Omental fat pad (tissue), 4 donors: ENCODE measurements around the gene SLC6A20. TPM values are rescaled to one million over a fixed set of nuclear protein-coding genes. Genes with fewer than 3 reads are reported as not detected.

ENCODE experiments used
- ATAC-seq: fragments of 150-250 bp; one replicate; pipeline ENCODE4 v1.9.1; 2016; ENCODE audit warnings: mild to moderate bottlenecking, moderate library complexity; ENCODE audit not compliant: low FRiP score
- DNase-seq: peaks from one replicate; pipeline ENCODE4 v3.0.0-alpha.2; 2019; ENCODE audit warnings: low spot score
- total RNA-seq, 4 donors: library from RNA; depleted of rRNA; stranded (reverse); fragments of >200 nt; gene quantifications; one replicate each; pipeline ENCODE4 v1.1.0, GENCODE V29; 2016
- TF ChIP-seq, protein P1 (sequence below), 3 donors: fragments of 450-650 bp; IDR thresholded peaks; one replicate each; pipeline ENCODE4 v1.5.1; 2016 to 2017; ENCODE audit warnings: antibody characterized with exemption in 3 of 3, mild to moderate bottlenecking in 3 of 3, moderate library complexity in 2 of 3

Gene SLC6A20
- total RNA-seq, 4 donors from 2014 or later, result 0.09 to 0.72 (median 0.38) TPM; not detected in 1

DNA sequence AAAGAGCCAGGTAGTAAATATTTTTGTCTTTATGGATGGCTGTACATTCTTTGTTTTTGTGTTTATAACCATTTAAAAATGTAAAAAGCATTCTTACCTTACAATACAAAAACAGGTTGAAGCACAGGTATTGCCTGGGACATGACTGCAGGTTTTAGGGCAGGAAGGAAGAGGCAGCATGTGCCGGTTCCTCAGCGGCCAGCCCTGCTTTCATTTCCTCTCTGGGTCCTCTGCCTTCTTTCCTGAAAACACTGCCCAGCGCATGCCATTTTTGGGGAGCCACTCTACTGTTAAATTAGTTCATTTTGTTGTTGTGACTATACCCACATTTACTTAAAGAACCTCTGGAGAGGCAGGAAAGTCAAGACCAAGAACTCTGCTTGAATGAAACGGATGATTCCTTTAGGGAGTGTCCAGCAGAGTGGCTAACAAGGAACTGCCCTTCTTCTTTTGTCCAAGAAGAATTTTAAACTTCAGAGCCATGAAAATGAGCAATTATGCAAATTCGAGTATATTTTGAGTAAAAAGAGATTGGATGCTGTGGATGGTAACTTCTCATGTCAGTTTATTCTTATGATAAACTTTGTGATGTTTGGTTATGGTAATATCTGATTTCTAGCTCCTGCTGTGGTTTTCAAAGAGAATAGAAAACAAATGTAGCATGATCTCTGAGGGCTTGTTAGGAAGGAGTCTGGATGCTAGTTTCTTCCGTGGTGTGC is 54.4 kb downstream of the SLC6A20 start:
- TF ChIP-seq, protein P1, sequence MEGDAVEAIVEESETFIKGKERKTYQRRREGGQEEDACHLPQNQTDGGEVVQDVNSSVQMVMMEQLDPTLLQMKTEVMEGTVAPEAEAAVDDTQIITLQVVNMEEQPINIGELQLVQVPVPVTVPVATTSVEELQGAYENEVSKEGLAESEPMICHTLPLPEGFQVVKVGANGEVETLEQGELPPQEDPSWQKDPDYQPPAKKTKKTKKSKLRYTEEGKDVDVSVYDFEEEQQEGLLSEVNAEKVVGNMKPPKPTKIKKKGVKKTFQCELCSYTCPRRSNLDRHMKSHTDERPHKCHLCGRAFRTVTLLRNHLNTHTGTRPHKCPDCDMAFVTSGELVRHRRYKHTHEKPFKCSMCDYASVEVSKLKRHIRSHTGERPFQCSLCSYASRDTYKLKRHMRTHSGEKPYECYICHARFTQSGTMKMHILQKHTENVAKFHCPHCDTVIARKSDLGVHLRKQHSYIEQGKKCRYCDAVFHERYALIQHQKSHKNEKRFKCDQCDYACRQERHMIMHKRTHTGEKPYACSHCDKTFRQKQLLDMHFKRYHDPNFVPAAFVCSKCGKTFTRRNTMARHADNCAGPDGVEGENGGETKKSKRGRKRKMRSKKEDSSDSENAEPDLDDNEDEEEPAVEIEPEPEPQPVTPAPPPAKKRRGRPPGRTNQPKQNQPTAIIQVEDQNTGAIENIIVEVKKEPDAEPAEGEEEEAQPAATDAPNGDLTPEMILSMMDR (IDR thresholded peaks at IDR 0.05), result no peak
- DNase-seq, result no peak
- no peak for ATAC-seq

DNA sequence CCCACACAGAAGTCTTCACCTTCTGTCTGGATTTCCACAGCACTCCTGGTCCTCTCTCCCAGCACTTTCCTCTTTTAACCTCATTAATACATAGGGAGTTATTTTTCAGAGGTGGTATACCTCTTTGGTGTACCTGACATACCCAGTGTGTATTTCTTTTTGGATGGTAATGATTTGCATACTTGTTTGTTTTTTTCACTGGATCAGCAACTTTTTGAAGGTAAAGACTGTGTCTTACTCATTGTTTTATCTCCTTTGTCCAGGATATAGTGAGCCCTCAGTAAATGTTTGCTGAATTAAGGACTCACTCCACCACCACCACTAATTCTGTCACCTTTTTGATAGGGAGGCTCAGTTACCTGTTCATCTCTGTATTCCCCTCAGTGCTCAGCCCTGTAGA is 55.1 kb downstream of the SLC6A20 start:
- TF ChIP-seq, protein P1 (IDR thresholded peaks at IDR 0.05), result no peak
- ATAC-seq (no peak), DNase-seq (no peak)

DNA sequence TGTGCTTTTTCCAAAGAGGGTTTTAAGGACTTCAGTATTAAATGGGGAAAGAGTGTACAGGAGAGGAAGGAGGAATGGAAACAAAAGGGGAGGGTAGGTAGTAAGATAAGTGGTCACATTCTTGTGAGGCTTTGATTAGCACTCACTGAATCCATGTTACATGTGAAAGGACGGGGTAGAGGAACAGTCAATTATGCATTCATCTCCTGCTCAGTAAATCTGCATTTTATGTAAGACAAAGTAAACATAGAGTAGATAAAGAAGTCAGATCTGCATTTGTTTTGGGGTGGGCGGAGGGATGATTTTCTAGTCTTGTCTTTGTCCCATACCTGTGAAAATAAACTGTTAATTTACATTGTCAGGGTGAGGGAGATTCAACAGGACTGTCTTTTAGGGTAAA is 56.3 kb downstream of the SLC6A20 start:
- TF ChIP-seq, protein P1 (IDR thresholded peaks at IDR 0.05), result no peak
- DNase-seq (no peak), ATAC-seq (no peak)

DNA sequence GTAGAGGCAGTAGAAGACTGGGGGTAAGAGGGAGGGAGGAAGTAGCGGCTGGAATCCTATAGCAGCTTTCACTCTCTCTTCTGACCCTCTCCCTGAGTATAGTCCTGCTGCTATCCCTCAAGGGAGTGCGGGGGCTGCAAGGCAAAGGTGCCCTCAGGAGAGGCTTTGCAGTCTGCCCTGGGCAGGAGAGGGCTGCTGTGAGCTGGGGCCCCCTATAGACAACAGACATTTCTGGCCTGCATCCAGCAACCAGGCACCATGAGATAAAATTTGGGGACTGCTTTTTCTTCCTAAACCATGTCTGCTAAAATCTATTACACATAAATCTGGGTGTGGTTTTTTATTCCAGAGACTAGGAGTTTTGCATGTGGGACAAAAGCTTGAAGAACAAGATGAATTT is 59.1 kb downstream of the SLC6A20 start:
- no peak for DNase-seq
- no peak for ATAC-seq
- TF ChIP-seq, protein P1 (IDR thresholded peaks at IDR 0.05), result no peak

DNA sequence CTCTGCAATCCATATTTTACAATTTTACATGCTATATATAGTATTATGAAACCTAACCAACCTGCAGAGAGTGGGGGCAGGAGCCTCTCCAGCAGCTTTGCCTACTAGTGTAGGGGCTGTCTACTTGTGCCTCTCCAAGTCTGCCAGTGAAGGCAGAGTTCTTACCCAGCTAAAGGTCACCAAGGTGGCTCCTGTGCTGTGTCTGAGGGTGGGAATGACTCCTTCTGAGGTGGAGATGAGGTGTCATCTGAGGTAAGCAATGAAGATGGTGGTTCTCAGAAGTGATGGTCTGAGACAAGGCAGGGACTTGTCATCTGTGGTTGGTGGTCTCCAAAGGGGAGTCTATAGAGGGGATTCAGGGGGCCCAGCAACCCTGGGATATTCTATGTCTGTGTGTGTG is 59.6 kb downstream of the SLC6A20 start:
- TF ChIP-seq, protein P1 (IDR thresholded peaks at IDR 0.05), result no peak
- ATAC-seq, result no peak
- DNase-seq, result no peak

DNA sequence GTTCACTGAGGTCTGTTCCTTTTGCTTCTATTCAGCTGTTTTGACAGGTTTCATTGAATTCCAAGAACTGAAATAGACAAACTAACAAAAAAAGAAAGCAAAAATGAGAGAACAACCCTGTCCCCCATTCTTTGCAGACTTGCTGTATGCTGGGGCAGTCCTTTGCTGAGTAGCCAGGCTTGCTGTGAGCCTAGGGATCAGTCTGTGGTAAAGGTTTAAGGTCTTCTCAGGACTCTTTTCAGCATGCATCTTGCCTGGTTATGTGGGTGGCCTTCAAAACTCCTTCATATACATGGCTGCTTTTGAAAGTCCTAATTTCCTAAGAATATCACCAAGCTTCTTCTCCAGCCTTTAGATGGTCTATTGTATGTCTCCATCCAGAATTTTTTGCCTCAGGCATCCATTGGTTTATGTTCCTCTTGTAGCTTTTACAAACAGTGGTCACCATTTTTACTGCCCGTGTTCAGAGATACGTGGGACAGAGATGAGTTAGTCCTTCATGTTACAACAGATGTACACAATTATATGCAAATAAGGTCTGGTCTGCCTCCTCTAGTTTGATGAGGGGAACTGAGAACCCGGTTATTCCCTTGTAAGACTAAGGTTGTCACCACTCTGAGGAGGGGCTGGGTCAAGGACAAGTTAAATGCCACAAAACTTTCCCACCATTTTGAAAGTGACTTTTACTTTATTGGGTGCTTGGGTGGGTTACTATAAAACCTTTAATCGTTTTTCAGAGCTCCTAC is 65.8 kb downstream of the SLC6A20 start:
- TF ChIP-seq, protein P1 (IDR thresholded peaks at IDR 0.05), result no peak
- ATAC-seq (no peak), DNase-seq (no peak)

DNA sequence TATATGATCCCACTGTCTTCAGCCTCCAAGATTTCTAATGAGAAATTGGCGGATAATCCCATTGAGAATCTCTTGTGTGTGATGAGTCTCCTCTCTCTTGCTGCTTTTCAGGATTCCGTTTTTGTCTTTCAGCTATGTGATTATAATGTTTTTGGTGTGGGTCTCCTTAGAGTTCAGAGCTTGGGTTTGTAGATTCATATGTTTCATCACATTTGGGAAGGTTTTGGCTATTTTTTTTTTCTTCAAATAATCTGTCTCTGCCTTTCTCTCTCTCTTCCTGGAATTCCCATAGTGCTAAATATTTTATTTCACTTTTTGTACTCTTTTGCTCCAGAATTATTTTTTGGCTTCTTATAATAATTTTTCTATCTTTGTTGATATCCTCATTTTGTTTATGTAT is 66.7 kb downstream of the SLC6A20 start:
- DNase-seq (no peak), ATAC-seq (no peak)
- TF ChIP-seq, protein P1 (IDR thresholded peaks at IDR 0.05), result no peak
